H1 (cell line): ENCODE data around the gene ADCY3. TPM values are rescaled to one million over a fixed set of nuclear protein-coding genes. Genes with fewer than 3 reads are reported as not detected.

Experiments
- CTCF ChIA-PET: fragments of 300-600 bp; sonication (Branson Sonifier 250); formaldehyde crosslinking; loops from one replicate; lab custom pipeline; 2021; ENCODE audit not compliant: partially characterized antibody; lab: Charles Lee
- POLR2A ChIA-PET: fragments of 300-600 bp; sonication (Branson Sonifier 250); formaldehyde crosslinking; loops from one replicate; lab custom pipeline; 2021; ENCODE audit warnings: inconsistent platforms; ENCODE audit not compliant: partially characterized antibody; lab: Charles Lee
- DNase-seq, 2 experiments: peaks; one replicate each; pipeline versions ENCODE4 v3.0.0 to v3.0.0-alpha.2; 2010 to 2022; ENCODE audit warnings: low spot score in 2 of 2, low read depth in 1 of 2, mixed read lengths in 1 of 2
- FAIRE-seq: peaks from 2 replicates; lab custom pipeline; 2011; peaks lifted over from hg19 to GRCh38; lab: Jason Lieb, UNC
- H2AFZ ChIP-seq: 2 replicates; pipeline ENCODE4 v1.8.1; 2012; ENCODE audit warnings: low read length, inconsistent platforms
- H2AK5ac ChIP-seq: 2 replicates; pipeline ENCODE4 v1.6.1; 2013; ENCODE audit warnings: low read depth, low read length
- H2BK120ac ChIP-seq: replicated peaks from 2 replicates; pipeline ENCODE3; 2013; ENCODE audit warnings: low read depth, low read length, inconsistent platforms
- H2BK12ac ChIP-seq: 2 replicates; pipeline ENCODE4 v1.6.1; 2013; ENCODE audit warnings: low read depth, low read length
- H2BK15ac ChIP-seq: 2 replicates; pipeline ENCODE4 v1.6.1; 2013; ENCODE audit warnings: low read length
- H2BK20ac ChIP-seq: 2 replicates; pipeline ENCODE4 v1.6.1; 2013; ENCODE audit warnings: low read length
- H2BK5ac ChIP-seq: 2 replicates; pipeline ENCODE4 v1.6.1; 2013; ENCODE audit warnings: low read depth, low read length
- H3K14ac ChIP-seq: 2 replicates; pipeline ENCODE4 v1.6.1; 2013; ENCODE audit warnings: inconsistent platforms; ENCODE audit not compliant: insufficient read length
- H3K18ac ChIP-seq: 2 replicates; pipeline ENCODE4 v1.6.1; 2013; ENCODE audit warnings: low read length; ENCODE audit errors: extremely low read depth
- H3K23ac ChIP-seq: 2 replicates; pipeline ENCODE4 v1.6.1; 2013; ENCODE audit warnings: inconsistent platforms; ENCODE audit not compliant: insufficient read length
- H3K23me2 ChIP-seq: 2 replicates; pipeline ENCODE4 v1.6.1; 2013; ENCODE audit warnings: low read depth, low read length
- H3K27ac ChIP-seq: 2 replicates; pipeline ENCODE4 v1.6.1; 2011; ENCODE audit warnings: low read depth, low read length, inconsistent platforms
- H3K27me3 ChIP-seq, 4 experiments: replicated peaks in 1 of 4; 1 replicate in 1 of 4; 2 replicates in 3 of 4; pipeline versions ENCODE4 v1.6.1 to v1.8.1; 2011 to 2013; ENCODE audit warnings: low read length in 3 of 4, mild to moderate bottlenecking in 3 of 4, inconsistent platforms in 2 of 4, mixed read lengths in 2 of 4, moderate library complexity in 1 of 4; ENCODE audit not compliant: control insufficient read depth in 3 of 4, insufficient read depth in 3 of 4; ENCODE audit errors: extremely low read depth in 1 of 4
- H3K36me3 ChIP-seq, 4 experiments: 2 replicates each; pipeline versions ENCODE4 v1.6.1 to v1.8.1; 2011 to 2013; ENCODE audit warnings: mild to moderate bottlenecking in 4 of 4, low read length in 3 of 4, moderate library complexity in 2 of 4, control low read depth in 1 of 4, inconsistent platforms in 1 of 4; ENCODE audit not compliant: insufficient read depth in 4 of 4, control insufficient read depth in 2 of 4
- H3K4ac ChIP-seq: replicated peaks from 2 replicates; pipeline ENCODE3; 2013; ENCODE audit warnings: low read length, low read depth, mixed read lengths, inconsistent platforms; ENCODE audit not compliant: insufficient read length
- H3K4me1 ChIP-seq, 4 experiments: replicated peaks in 1 of 4; 1 replicate in 1 of 4; 2 replicates in 3 of 4; pipeline versions ENCODE4 v1.6.1 to v1.8.1; 2011 to 2013; ENCODE audit warnings: low read length in 3 of 4, inconsistent platforms in 2 of 4, mixed read lengths in 1 of 4; ENCODE audit not compliant: insufficient read depth in 4 of 4, control insufficient read depth in 3 of 4
- H3K4me2 ChIP-seq, 2 experiments: 2 replicates each; pipeline versions ENCODE4 v1.6.1 to v1.8.1; 2011 to 2013; ENCODE audit warnings: low read depth in 2 of 2, low read length in 2 of 2, control low read depth in 1 of 2, inconsistent platforms in 1 of 2, mild to moderate bottlenecking in 1 of 2; ENCODE audit not compliant: insufficient read depth in 1 of 2
- H3K4me3 ChIP-seq, 4 experiments: fragments of 200-600, 300-600 bp in 1 of 4; sonication (generic), shearing (Covaris generic), sonication (Bioruptor Twin) in 1 of 4; 2 replicates each; pipeline versions ENCODE4 v1.5.1 to v1.8.1; 2011 to 2016; ENCODE audit warnings: low read length in 4 of 4, low read depth in 3 of 4, control low read depth in 2 of 4, inconsistent platforms in 2 of 4, mild to moderate bottlenecking in 2 of 4, mixed read lengths in 1 of 4, moderate library complexity in 1 of 4; ENCODE audit not compliant: insufficient read depth in 2 of 4; ENCODE audit errors: extremely low read depth in 1 of 4
- H3K56ac ChIP-seq: replicated peaks from 2 replicates; pipeline ENCODE3; 2013; ENCODE audit warnings: low read depth, mild to moderate bottlenecking, mixed read lengths, low read length, inconsistent platforms; ENCODE audit not compliant: insufficient read length
- H3K79me1 ChIP-seq: 2 replicates; pipeline ENCODE4 v1.6.1; 2013; ENCODE audit warnings: low read depth, low read length, control low read depth
- H3K79me2 ChIP-seq, 2 experiments: 2 replicates each; pipeline versions ENCODE4 v1.6.1 to v1.8.1; 2012 to 2013; ENCODE audit warnings: low read length in 2 of 2, mild to moderate bottlenecking in 2 of 2, inconsistent platforms in 1 of 2; ENCODE audit not compliant: insufficient read depth in 2 of 2, control insufficient read depth in 1 of 2
- H3K9ac ChIP-seq, 4 experiments: replicated peaks in 1 of 4; 1 replicate in 1 of 4; 2 replicates in 3 of 4; pipeline versions ENCODE4 v1.6.1 to v1.8.1; 2011 to 2013; ENCODE audit warnings: low read depth in 3 of 4, low read length in 3 of 4, control low read depth in 2 of 4, mild to moderate bottlenecking in 2 of 4, moderate library complexity in 2 of 4, inconsistent platforms in 1 of 4; ENCODE audit errors: extremely low read depth in 1 of 4
- H3K9me3 ChIP-seq, 2 experiments: 2 replicates each; pipeline versions ENCODE4 v1.6.1 to v1.8.1; 2012 to 2013; ENCODE audit warnings: mild to moderate bottlenecking in 2 of 2, moderate library complexity in 2 of 2, control low read depth in 1 of 2, inconsistent platforms in 1 of 2, low read depth in 1 of 2, low read length in 1 of 2, mixed read lengths in 1 of 2; ENCODE audit not compliant: insufficient read depth in 2 of 2
- H4K20me1 ChIP-seq, 2 experiments: replicated peaks in 1 of 2; 2 replicates each; pipeline versions ENCODE3 to v1.8.1; 2011 to 2013; ENCODE audit warnings: inconsistent platforms in 2 of 2, low read length in 2 of 2, mild to moderate bottlenecking in 1 of 2; ENCODE audit not compliant: insufficient read depth in 2 of 2, control insufficient read depth in 1 of 2
- H4K5ac ChIP-seq: 2 replicates; pipeline ENCODE4 v1.6.1; 2013; ENCODE audit warnings: low read length, low read depth, mixed read lengths, inconsistent platforms; ENCODE audit not compliant: insufficient read length
- H4K8ac ChIP-seq: 2 replicates; pipeline ENCODE4 v1.8.0; 2013; ENCODE audit warnings: mild to moderate bottlenecking, moderate library complexity, low read length, inconsistent platforms; ENCODE audit not compliant: insufficient read depth; ENCODE audit errors: extremely low read depth
- H4K91ac ChIP-seq: replicated peaks from 2 replicates; pipeline ENCODE3; 2013; ENCODE audit warnings: low read length, mixed read lengths, inconsistent platforms; ENCODE audit not compliant: insufficient read length
- BRCA1 ChIP-seq: IDR thresholded peaks from 2 replicates; pipeline ENCODE4 v1.6.1; 2012; ENCODE audit warnings: low read depth, low read length, improper control_type of control experiment
- CTBP2 ChIP-seq: IDR thresholded peaks from 2 replicates; pipeline ENCODE4 v1.7.0; 2011; ENCODE audit warnings: borderline replicate concordance, mild to moderate bottlenecking, moderate library complexity, mixed read lengths, low read length; ENCODE audit not compliant: insufficient read depth, insufficient read length
- KDM4A ChIP-seq: IDR thresholded peaks from one replicate; pipeline ENCODE4 v1.7.1; 2012; ENCODE audit warnings: low read depth, mild to moderate bottlenecking, moderate library complexity, low read length, inconsistent platforms; ENCODE audit not compliant: severe bottlenecking
- RXRA ChIP-seq: IDR thresholded peaks from 2 replicates; pipeline ENCODE4 v1.6.1; 2011; ENCODE audit warnings: low read depth, mild to moderate bottlenecking, low read length, moderate library complexity; ENCODE audit not compliant: insufficient read depth
- SIN3A ChIP-seq, 2 experiments: IDR thresholded peaks in 1 of 2; conservative IDR thresholded peaks in 1 of 2; 2 replicates each; pipeline ENCODE4 v1.6.1; 2011 to 2012; ENCODE audit warnings: low read length in 2 of 2, improper control_type of control experiment in 1 of 2, low read depth in 1 of 2, mild to moderate bottlenecking in 1 of 2
- WGBS, 2 experiments: shearing (Covaris generic) in 1 of 2; methylation state at CpG; one replicate each; pipeline versions ENCODE4 v1.1.6 to v1.1.7; 2013 to 2015; ENCODE audit warnings: low lambda C conversion rate in 2 of 2, mixed read lengths in 2 of 2, inconsistent platforms in 1 of 2, low coverage in 1 of 2, missing lambda C conversion rate in 1 of 2; ENCODE audit not compliant: insufficient replicate concordance in 2 of 2, insufficient coverage in 1 of 2, insufficient read length in 1 of 2; ENCODE audit errors: extremely low coverage in 1 of 2, missing lambda C conversion rate in 1 of 2; 5-methylcytosine and 5-hydroxymethylcytosine counted together
- polyA plus RNA-seq, 7 experiments: library from polyadenylated mRNA; depleted of rRNA in 3 of 7; stranded (reverse) in 5 of 7; unstranded in 2 of 7; fragments of >200 nt in 5 of 7; fragments of 200-250 nt in 2 of 7; gene quantifications; 1 replicate in 5 of 7; 2 replicates in 1 of 7; 4 replicates in 1 of 7; pipeline versions ENCODE4 v1.2.1 to v1.2.3, GENCODE V29; 2011 to 2013; ENCODE audit warnings: missing spikeins in 2 of 7, mixed read lengths in 2 of 7
- total RNA-seq: library from RNA; stranded (reverse); fragmentation: NEBNext Ultra II Directional; extraction: Animal tissue kit (Norgen Biotek cat#: 25700); gene quantifications from 2 replicates; pipeline ENCODE4 v1.2.1, GENCODE V29; 2021

ADCY3 gene
- total and polyA plus RNA-seq, 2 of the 8 experiments (the other 6 are each of a cell fraction or from before 2014, with no cell fraction given), result 45.1 to 52.9 TPM

- Histone ChIP-seq H3K27me3 (no peaks in the 10 kb centered on the region), H3K4me3 (no peak overlapping the region), H4K91ac (no peak overlapping the region), H2BK120ac (no peak overlapping the region), H3K4me1 (peaks cover 0 to 2% (median 0%) of the 10 kb centered on the region in 4 experiments; a peak in 1 of 7 replicates), H3K36me3 (peaks cover 0 to 33% (median 11%) of the 10 kb centered on the region in 4 experiments; a peak in 5 of 8 replicates), H4K5ac (no peak overlapping the region), H3K27ac (no peak overlapping the region), H3K9ac (no peak overlapping the region), H2BK12ac (no peak overlapping the region), H3K23me2 (no peaks in the 10 kb centered on the region; the same call in 1 of the 2 replicates), H4K20me1 (peaks cover 0 to 2% of the 10 kb centered on the region in 2 experiments), H2BK15ac (no peak overlapping the region), H3K4me2 (no peak overlapping the region), H2AK5ac (no peak overlapping the region), H2BK5ac (no peak overlapping the region), H4K8ac (no peak overlapping the region), H2AFZ (no peak overlapping the region), H3K56ac (no peak overlapping the region), H3K18ac (no peak overlapping the region), H3K79me1 (no peaks in the 10 kb centered on the region), H3K23ac (no peak overlapping the region), H3K14ac (no peak overlapping the region), H3K9me3 (no peaks in the 10 kb centered on the region), H3K79me2 (no peaks in the 10 kb centered on the region), H2BK20ac (no peak overlapping the region), H3K4ac (no peak overlapping the region)
- no peak for TF ChIP-seq CTBP2
- TF ChIP-seq BRCA1, result no peak
- no peak for TF ChIP-seq SIN3A (conservative IDR thresholded peaks at IDR 0.05 in 1 of 2, IDR thresholded peaks at IDR 0.05 in 1 of 2; ENCODE audit: low read depth in 1 of 2, low read length in 2 of 2)
- TF ChIP-seq RXRA, result no peak
- no peak for TF ChIP-seq KDM4A
- ChIA-PET CTCF (interaction anchor here (0.6 kb wide), 1 partner anchor 280 kb away, joined by 3 read pairs; no protein-coding TSS in a partner anchor), POLR2A (no interaction called here)
- FAIRE-seq, result no peak
- 78% methylated on average over 2 of the region's 2 CpGs; no CpG with 5 or more reads in 1 of the 2 experiments for WGBS, 2 experiments
- DNase-seq, result no peak
Measured at GRCh38 chr2:24957976-24958375, 37.9 kb upstream of the ADCY3 start.
